Natural killer cell (primary cell): ENCODE measurements around the gene PI4KB. TPM values are rescaled to one million over a fixed set of nuclear protein-coding genes. Genes with fewer than 3 reads are reported as not detected.
"Not testable (repeated sequence)": the region's sequence is repeated elsewhere in the genome, so short reads cannot be mapped to it uniquely, and the experiment has no call there.

ENCODE experiments used
- ATAC-seq, 3 donors: fragments of 150-1000 bp in 2 of 3; fragments of 200-7000 bp in 1 of 3; cut with Tn5 transposase; 1 replicate in 1 of 3; 2 replicates in 2 of 3; pipeline ENCODE4 v1.10.0; 2021; ENCODE audit warnings: mild to moderate bottlenecking in 2 of 3, moderate library complexity in 2 of 3
- DNase-seq, 2 donors: peaks; one replicate each; pipeline versions ENCODE4 v3.0.0 to v3.0.0-alpha.2; 2013 to 2021; ENCODE audit warnings: mixed read lengths in 1 of 2
- H3K27ac ChIP-seq: one replicate; pipeline ENCODE4 v1.5.1; 2013; ENCODE audit warnings: mild to moderate bottlenecking, low read length
- H3K27me3 ChIP-seq: one replicate; pipeline ENCODE4 v1.6.1; 2013; ENCODE audit warnings: low read length; ENCODE audit not compliant: control insufficient read depth, insufficient read depth
- H3K36me3 ChIP-seq: one replicate; pipeline ENCODE4 v1.6.1; 2013; ENCODE audit warnings: low read length; ENCODE audit not compliant: control insufficient read depth, insufficient read depth
- H3K4me1 ChIP-seq: one replicate; pipeline ENCODE4 v1.6.1; 2013; ENCODE audit warnings: low read length; ENCODE audit not compliant: control insufficient read depth, insufficient read depth
- H3K4me3 ChIP-seq: one replicate; pipeline ENCODE4 v1.5.1; 2013; ENCODE audit warnings: low read length
- H3K9me3 ChIP-seq: one replicate; pipeline ENCODE4 v1.6.1; 2013; ENCODE audit warnings: low read length; ENCODE audit not compliant: control insufficient read depth, insufficient read depth
- H3K27ac Mint-ChIP-seq, 2 donors: one replicate each; pipeline ENCODE4 v1.8.0; 2022; ENCODE audit warnings: mild to moderate bottlenecking in 2 of 2, mixed read lengths in 2 of 2, moderate library complexity in 1 of 2
- H3K27me3 Mint-ChIP-seq, 2 donors: one replicate each; pipeline ENCODE4 v1.8.0; 2022; ENCODE audit warnings: low read depth in 2 of 2, mixed read lengths in 2 of 2
- H3K36me3 Mint-ChIP-seq: one replicate; pipeline ENCODE4 v1.8.0; 2022; ENCODE audit warnings: mixed read lengths
- H3K4me1 Mint-ChIP-seq, 2 donors: one replicate each; pipeline ENCODE4 v1.8.0; 2022; ENCODE audit warnings: mixed read lengths in 2 of 2
- H3K4me3 Mint-ChIP-seq: one replicate; pipeline ENCODE4 v1.8.0; 2022; ENCODE audit warnings: mild to moderate bottlenecking, moderate library complexity, mixed read lengths
- H3K9me3 Mint-ChIP-seq, 2 donors: one replicate each; pipeline ENCODE4 v1.8.0; 2022; ENCODE audit warnings: mixed read lengths in 2 of 2
- CTCF ChIP-seq: fragments of 200-600 bp; IDR thresholded peaks from one replicate; pipeline ENCODE4 v1.8.0; 2022; ENCODE audit warnings: antibody characterized with exemption
- WGBS: methylation state at CpG from one replicate; pipeline ENCODE4 v1.1.7; 2013; ENCODE audit warnings: missing lambda C conversion rate; ENCODE audit not compliant: insufficient coverage; 5-methylcytosine and 5-hydroxymethylcytosine counted together
- intact Hi-C: fragments of 100-400 bp; cut with micrococcal nuclease; formaldehyde crosslinking; loops from one replicate; pipeline ENCODE4 v1.14.2; 2022
- total RNA-seq, 4 donors: library from RNA; stranded (reverse); fragments of 120-200 nt in 1 of 4; gene quantifications; one replicate each; pipeline versions ENCODE4 v1.2.3 to v1.2.4, GENCODE V29; 2013 to 2022

The PI4KB gene
- total RNA-seq, 3 donors from 2014 or later (not counting 1 experiment from before 2014, with no cell fraction given): 68.2 to 99.3 (median 95.0) TPM

- TF ChIP-seq CTCF: no peak
- Histone ChIP-seq H3K9me3 (no peaks in the 10 kb centered on the region), H3K4me3 (no peak overlapping the region), H3K27ac (no peak overlapping the region), H3K4me1 (peaks cover 5% of the 10 kb centered on the region), H3K27me3 (no peaks in the 10 kb centered on the region), H3K36me3 (no peaks in the 10 kb centered on the region)
- Mint-ChIP-seq H3K36me3 (no peaks in the 10 kb centered on the region), H3K4me1 (peaks cover 8% of the 10 kb centered on the region in 2 donors), H3K27ac (no peak overlapping the region), H3K27me3 (no peaks in the 10 kb centered on the region), H3K9me3 (no peaks in the 10 kb centered on the region), H3K4me3 (no peak overlapping the region)
- no peak for DNase-seq
- no peak for ATAC-seq
- intact Hi-C loops: no loop called here
- WGBS: 98% methylated on average over 6 of the region's 6 CpGs
Observed at GRCh38 chr1:151352021-151352718, 25.0 kb upstream of the PI4KB start.

- H3K27ac ChIP-seq, H3K4me3 Mint-ChIP-seq, DNase-seq, H3K27me3 Mint-ChIP-seq, H3K9me3 Mint-ChIP-seq, ATAC-seq, H3K27ac Mint-ChIP-seq, intact Hi-C loops, H3K4me3 ChIP-seq, H3K27me3 ChIP-seq, H3K36me3 Mint-ChIP-seq, H3K9me3 ChIP-seq, H3K36me3 ChIP-seq: not testable (repeated sequence)
- peaks cover 16% of the 10 kb centered on the region for H3K4me1 ChIP-seq
- 95% methylated on average over 9 of the region's 9 CpGs for WGBS
- peaks cover 24 to 25% of the 10 kb centered on the region in 2 donors for H3K4me1 Mint-ChIP-seq
Observed at GRCh38 chr1:151350323-151350722, 23.1 kb upstream of the PI4KB start.

GRCh38 chr1:151347523-151348246 lies 20.5 kb upstream of the PI4KB start:
- H3K4me3 ChIP-seq: peak overlapping the region; percentile 56
- peaks cover 30 to 31% of the 10 kb centered on the region in 2 donors for H3K4me1 Mint-ChIP-seq
- H3K27ac Mint-ChIP-seq: peak overlapping the region; percentile 100
- peaks cover 16% of the 10 kb centered on the region for H3K4me1 ChIP-seq
- H3K27ac ChIP-seq: peak overlapping the region; percentile 89
- peaks cover 24% of the 10 kb centered on the region for H3K36me3 ChIP-seq
- H3K9me3 Mint-ChIP-seq: no peaks in the 10 kb centered on the region
- peaks cover 8% of the 10 kb centered on the region for H3K36me3 Mint-ChIP-seq
- 32% methylated on average over 10 of the region's 12 CpGs for WGBS
- intact Hi-C loops: loop anchor here (1.0 to 10.0 kb wide), 5 partner anchors 20 to 253 kb away; partner anchors contain the start of genes PI4KB, PSMB4 and VPS72
- no peaks in the 10 kb centered on the region for H3K27me3 ChIP-seq
- ATAC-seq (no peak), DNase-seq (no peak)
- no peaks in the 10 kb centered on the region for H3K27me3 Mint-ChIP-seq
- no peak for TF ChIP-seq CTCF
- no peaks in the 10 kb centered on the region for H3K9me3 ChIP-seq
- peak overlapping the region; percentile 99 for H3K4me3 Mint-ChIP-seq
